DND-41 (cell line): ENCODE measurements around the gene ALG12.
"Not testable (repeated sequence)": the region's sequence is repeated elsewhere in the genome, so short reads cannot be mapped to it uniquely, and the experiment has no call there.

Experiments used
- ATAC-seq: fragments of 200-7000 bp; cut with Tn5 transposase; 3 replicates; pipeline ENCODE4 v1.9.1; 2021; ENCODE audit warnings: low read depth; ENCODE audit not compliant: insufficient read depth
- DNase-seq: peaks from one replicate; pipeline ENCODE4 v3.0.0-alpha.2; 2020
- H2AFZ ChIP-seq: 2 replicates; pipeline ENCODE4 v1.6.0; 2012; ENCODE audit warnings: low read depth, low read length
- H3K27ac ChIP-seq: 2 replicates; pipeline ENCODE4 v1.5.1; 2012; ENCODE audit warnings: low read length, inconsistent platforms
- H3K27me3 ChIP-seq: fragments of 200-600 bp; sonication (generic); 2 replicates; pipeline ENCODE4 v1.6.0; 2012; ENCODE audit warnings: low read length, mild to moderate bottlenecking, inconsistent platforms; ENCODE audit not compliant: insufficient read depth, poor library complexity
- H3K36me3 ChIP-seq: 2 replicates; pipeline ENCODE4 v1.5.1; 2012; ENCODE audit warnings: low read length, inconsistent platforms; ENCODE audit not compliant: insufficient read depth
- H3K4me1 ChIP-seq: 2 replicates; pipeline ENCODE4 v1.5.1; 2012; ENCODE audit warnings: mild to moderate bottlenecking, low read length; ENCODE audit not compliant: insufficient read depth
- H3K4me2 ChIP-seq: 2 replicates; pipeline ENCODE4 v1.6.0; 2012; ENCODE audit warnings: mild to moderate bottlenecking, moderate library complexity, low read length, inconsistent platforms; ENCODE audit not compliant: insufficient read depth
- H3K4me3 ChIP-seq, 2 experiments: fragments of 200-600 bp in 1 of 2; shearing (Covaris generic) in 1 of 2; 2 replicates each; pipeline ENCODE4 v1.5.1; 2012 to 2016; ENCODE audit warnings: inconsistent platforms in 2 of 2, low read length in 2 of 2, mild to moderate bottlenecking in 2 of 2, low read depth in 1 of 2, moderate library complexity in 1 of 2
- H3K79me2 ChIP-seq: 2 replicates; pipeline ENCODE4 v1.6.0; 2012; ENCODE audit warnings: low read length, inconsistent platforms; ENCODE audit not compliant: insufficient read depth
- H3K9ac ChIP-seq: 2 replicates; pipeline ENCODE4 v1.6.0; 2012; ENCODE audit warnings: low read depth, mild to moderate bottlenecking, inconsistent platforms, low read length, moderate library complexity
- H3K9me3 ChIP-seq: 2 replicates; pipeline ENCODE4 v1.5.1; 2012; ENCODE audit warnings: low read length, moderate library complexity, mild to moderate bottlenecking, inconsistent platforms; ENCODE audit not compliant: insufficient read depth, severe bottlenecking
- H4K20me1 ChIP-seq: 2 replicates; pipeline ENCODE4 v1.6.0; 2012; ENCODE audit warnings: low read length; ENCODE audit not compliant: insufficient read depth
- EZH2 ChIP-seq: IDR thresholded peaks from 3 replicates; pipeline ENCODE4 v1.6.1; 2012; ENCODE audit warnings: borderline replicate concordance, low read depth, mild to moderate bottlenecking, moderate library complexity, low read length, inconsistent platforms; ENCODE audit not compliant: severe bottlenecking
- TF ChIP-seq, protein P1 (sequence below): IDR thresholded peaks from 2 replicates; pipeline ENCODE4 v1.5.1; 2012; ENCODE audit warnings: borderline replicate concordance, low read length, moderate library complexity, mild to moderate bottlenecking; ENCODE audit not compliant: poor library complexity, severe bottlenecking; ENCODE audit errors: extremely low read depth

Gene ALG12

DNA sequence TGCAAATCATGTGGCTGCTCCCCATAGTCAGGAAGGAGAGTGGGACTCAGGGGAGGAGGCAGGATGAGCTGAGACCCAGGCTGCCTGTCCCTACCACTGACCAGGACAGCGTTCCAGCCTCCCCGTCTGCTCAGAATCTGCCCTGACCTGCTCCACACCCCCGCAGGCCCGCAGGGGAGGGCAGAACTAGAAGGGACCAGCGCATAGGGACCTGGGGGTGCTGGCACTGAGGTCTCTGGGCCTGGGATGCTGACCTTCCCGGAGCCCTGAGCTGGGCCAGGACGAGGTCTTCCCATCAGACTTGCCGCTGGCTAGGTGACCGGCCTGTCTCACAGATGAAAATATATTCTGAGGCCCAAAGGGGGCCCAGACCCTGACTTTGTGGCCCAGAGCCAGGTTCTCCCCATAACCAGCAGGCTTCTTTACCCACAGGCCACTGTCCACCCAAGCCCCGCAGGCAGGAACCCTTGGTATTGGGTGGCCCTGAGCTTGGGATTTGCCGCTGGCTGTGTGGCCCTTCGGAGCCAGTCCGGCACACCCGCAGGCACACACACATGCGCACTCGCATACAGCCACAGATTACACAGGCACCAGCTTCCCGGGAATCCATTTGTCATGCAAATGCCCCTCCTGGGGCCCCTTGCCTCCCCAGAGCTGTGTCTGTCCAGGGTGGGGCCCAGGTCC, 28.5 kb upstream of the ALG12 start:
- no peak overlapping the region for H3K4me3 ChIP-seq
- H3K79me2 ChIP-seq: no peaks in the 10 kb centered on the region
- no peaks in the 10 kb centered on the region; the same call in 1 of the 2 replicates for H4K20me1 ChIP-seq
- DNase-seq (no peak), ATAC-seq (no peak)
- no peak overlapping the region for H3K9ac ChIP-seq
- H3K4me2 ChIP-seq: no peak overlapping the region
- H3K27ac ChIP-seq: no peak overlapping the region
- no peaks in the 10 kb centered on the region for H3K9me3 ChIP-seq
- no peaks in the 10 kb centered on the region for H3K27me3 ChIP-seq
- no peaks in the 10 kb centered on the region for H3K36me3 ChIP-seq
- no peak overlapping the region for H2AFZ ChIP-seq
- TF ChIP-seq, protein P1, sequence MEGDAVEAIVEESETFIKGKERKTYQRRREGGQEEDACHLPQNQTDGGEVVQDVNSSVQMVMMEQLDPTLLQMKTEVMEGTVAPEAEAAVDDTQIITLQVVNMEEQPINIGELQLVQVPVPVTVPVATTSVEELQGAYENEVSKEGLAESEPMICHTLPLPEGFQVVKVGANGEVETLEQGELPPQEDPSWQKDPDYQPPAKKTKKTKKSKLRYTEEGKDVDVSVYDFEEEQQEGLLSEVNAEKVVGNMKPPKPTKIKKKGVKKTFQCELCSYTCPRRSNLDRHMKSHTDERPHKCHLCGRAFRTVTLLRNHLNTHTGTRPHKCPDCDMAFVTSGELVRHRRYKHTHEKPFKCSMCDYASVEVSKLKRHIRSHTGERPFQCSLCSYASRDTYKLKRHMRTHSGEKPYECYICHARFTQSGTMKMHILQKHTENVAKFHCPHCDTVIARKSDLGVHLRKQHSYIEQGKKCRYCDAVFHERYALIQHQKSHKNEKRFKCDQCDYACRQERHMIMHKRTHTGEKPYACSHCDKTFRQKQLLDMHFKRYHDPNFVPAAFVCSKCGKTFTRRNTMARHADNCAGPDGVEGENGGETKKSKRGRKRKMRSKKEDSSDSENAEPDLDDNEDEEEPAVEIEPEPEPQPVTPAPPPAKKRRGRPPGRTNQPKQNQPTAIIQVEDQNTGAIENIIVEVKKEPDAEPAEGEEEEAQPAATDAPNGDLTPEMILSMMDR: no peak
- TF ChIP-seq EZH2: no peak
- H3K4me1 ChIP-seq: no peaks in the 10 kb centered on the region

DNA sequence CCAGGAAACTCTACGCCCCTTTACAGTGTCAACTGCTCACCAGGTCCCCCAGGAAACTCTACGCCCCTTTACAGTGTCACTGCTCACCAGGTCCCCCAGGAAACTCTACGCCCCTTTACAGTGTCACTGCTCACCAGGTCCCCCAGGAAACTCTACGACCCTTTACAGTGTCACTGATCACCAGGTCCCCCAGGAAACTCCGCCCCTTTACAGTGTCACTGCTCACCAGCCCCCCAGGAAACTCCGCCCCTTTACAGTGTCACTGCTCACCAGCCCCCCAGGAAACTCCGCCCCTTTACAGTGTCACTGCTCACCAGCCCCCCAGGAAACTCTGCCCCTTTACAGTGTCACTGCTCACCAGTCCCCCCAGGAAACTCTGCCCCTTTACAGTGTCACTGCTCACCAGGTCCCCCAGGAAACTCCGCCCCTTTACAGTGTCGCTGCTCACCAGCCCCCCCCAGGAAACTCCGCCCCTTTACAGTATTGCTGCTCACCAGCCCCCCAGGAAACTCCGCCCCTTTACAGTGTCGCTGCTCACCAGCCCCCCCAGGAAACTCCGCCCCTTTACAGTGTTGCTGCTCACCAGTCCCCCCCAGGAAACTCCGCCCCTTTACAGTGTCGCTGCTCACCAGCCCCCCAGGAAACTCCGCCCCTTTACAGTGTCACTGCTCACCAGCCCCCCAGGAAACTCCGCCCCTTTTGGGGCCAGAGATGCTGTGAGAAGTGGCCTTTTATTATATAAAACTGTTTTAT, 27.0 kb upstream of the ALG12 start:
- not testable (repeated sequence) for H3K27me3 ChIP-seq, H3K79me2 ChIP-seq, H2AFZ ChIP-seq, H4K20me1 ChIP-seq, H3K4me3 ChIP-seq, H3K9me3 ChIP-seq, ATAC-seq, H3K4me2 ChIP-seq, H3K27ac ChIP-seq, H3K9ac ChIP-seq, H3K36me3 ChIP-seq, H3K4me1 ChIP-seq
- DNase-seq: peak; percentile 68

DNA sequence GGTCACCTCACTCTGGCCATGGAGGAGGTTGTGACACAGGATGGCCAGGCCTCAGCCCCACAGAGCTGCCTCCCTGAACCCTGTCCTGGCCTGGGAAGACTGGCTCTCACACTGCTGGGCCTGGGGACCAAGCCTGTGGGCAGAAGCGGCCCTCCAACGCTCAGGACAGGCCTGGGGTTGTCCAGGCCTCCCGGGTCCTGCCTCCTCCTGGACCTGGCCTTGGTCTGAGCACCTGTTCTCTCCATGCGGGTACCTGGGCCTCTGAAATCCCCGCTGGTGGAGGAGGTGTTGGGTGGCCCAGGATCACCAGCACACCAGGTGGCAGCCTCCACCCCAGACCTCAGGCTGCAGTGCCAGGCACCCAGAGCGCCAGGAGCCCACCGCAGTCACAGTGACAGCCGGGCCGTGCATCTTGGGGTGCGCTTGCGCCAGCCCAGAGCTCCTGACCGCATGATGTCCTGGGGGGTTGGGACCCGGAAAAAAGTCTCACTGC, 26.2 kb upstream of the ALG12 start:
- Histone ChIP-seq H3K27ac (no peak overlapping the region), H3K4me3 (no peak overlapping the region), H3K9me3 (peaks cover 6% of the 10 kb centered on the region), H3K9ac (no peak overlapping the region), H3K36me3 (no peaks in the 10 kb centered on the region), H3K79me2 (no peaks in the 10 kb centered on the region), H4K20me1 (no peaks in the 10 kb centered on the region; the same call in 1 of the 2 replicates), H3K4me1 (no peaks in the 10 kb centered on the region), H2AFZ (no peak overlapping the region), H3K27me3 (no peaks in the 10 kb centered on the region), H3K4me2 (no peak overlapping the region)
- ATAC-seq (no peak), DNase-seq (no peak)
- no peak for TF ChIP-seq EZH2
- TF ChIP-seq, protein P1: no peak

DNA sequence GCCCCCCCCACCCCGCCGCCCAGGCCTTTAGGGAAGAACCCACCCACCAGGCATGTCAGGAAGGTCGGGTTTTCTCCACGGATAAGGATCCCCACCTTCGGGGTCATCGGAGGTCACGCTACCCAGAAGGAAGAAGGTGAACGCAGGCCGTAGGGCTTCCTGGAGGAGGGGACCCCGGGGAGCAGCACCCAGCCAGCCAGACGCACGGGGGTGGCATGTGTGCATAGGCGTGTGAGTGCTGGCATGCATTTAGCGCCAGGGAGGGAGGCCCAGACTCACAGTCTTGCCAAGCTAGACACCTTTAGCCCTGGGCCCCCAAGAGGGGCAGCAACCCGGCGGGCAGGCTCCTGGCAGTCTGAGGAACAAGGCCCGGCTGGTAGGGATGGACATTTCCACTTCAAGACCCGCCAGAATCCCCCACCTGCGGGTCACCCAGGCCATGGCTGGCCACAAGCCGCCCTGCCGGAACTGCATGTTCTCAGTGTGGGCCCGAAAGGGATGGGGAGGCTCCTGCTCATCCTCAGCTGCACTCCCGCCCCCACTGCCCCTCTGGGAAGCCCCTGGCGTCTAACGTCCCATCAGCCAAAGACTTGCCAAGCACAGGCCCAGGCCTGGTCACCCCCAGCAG, 25.6 kb upstream of the ALG12 start:
- ATAC-seq (no peak), DNase-seq (no peak)
- Histone ChIP-seq H3K4me1 (no peaks in the 10 kb centered on the region), H3K79me2 (no peaks in the 10 kb centered on the region), H3K4me3 (no peak overlapping the region), H3K27ac (no peak overlapping the region), H2AFZ (no peak overlapping the region), H3K27me3 (no peaks in the 10 kb centered on the region), H3K36me3 (no peaks in the 10 kb centered on the region), H4K20me1 (no peaks in the 10 kb centered on the region; the same call in 1 of the 2 replicates), H3K9ac (no peak overlapping the region), H3K9me3 (peaks cover 6% of the 10 kb centered on the region), H3K4me2 (no peak overlapping the region)
- TF ChIP-seq, protein P1: no peak
- TF ChIP-seq EZH2: no peak
